Measurements from ENCODE around the gene MGMT. TPM values are rescaled to one million over a fixed set of nuclear protein-coding genes. Genes with fewer than 3 reads are reported as not detected.

MGMT gene
- total and polyA plus RNA-seq, 7 donors = 4.2 to 13.3 (median 7.5) TPM

GRCh38 chr10:129780901-129781795, 314.1 kb downstream of the MGMT start:
- no peak overlapping the region for H3K4me3 ChIP-seq
- H3K36me3 ChIP-seq (ENCODE audit: insufficient read depth in 1 of 2, low read depth in 1 of 2) = no peaks in the 10 kb centered on the region
- intact Hi-C loops (cut with DNase I) = no loop called here
- 94 to 97% (median 96%) methylated on average over 20 of the region's 20 CpGs for WGBS, 3 donors
- no peak for TF ChIP-seq CTCF (IDR thresholded peaks at IDR 0.05)
- ATAC-seq (no peak), DNase-seq (no peak)
- no peaks in the 10 kb centered on the region for H3K4me1 ChIP-seq
- peaks cover 0 to 1% (median 0%) of the 10 kb centered on the region in 3 donors for H3K27me3 ChIP-seq (ENCODE audit: insufficient read depth in 3 of 3, low read length in 2 of 3)
- no peak overlapping the region for H3K27ac ChIP-seq
- no peaks in the 10 kb centered on the region for H3K9me3 ChIP-seq

GRCh38 chr10:129784291-129784690, 317.2 kb downstream of the MGMT start:
- Histone ChIP-seq H3K36me3 (ENCODE audit: insufficient read depth in 1 of 2, low read depth in 1 of 2) (no peaks in the 10 kb centered on the region), H3K27me3 (ENCODE audit: insufficient read depth in 3 of 3, low read length in 2 of 3) (peaks cover 0 to 26% (median 3%) of the 10 kb centered on the region in 3 donors), H3K4me3 (no peak overlapping the region), H3K4me1 (no peaks in the 10 kb centered on the region), H3K9me3 (no peaks in the 10 kb centered on the region), H3K27ac (no peak overlapping the region)
- 61 to 67% (median 66%) methylated on average over 6 of the region's 6 CpGs for WGBS, 3 donors
- ATAC-seq = no peak
- DNase-seq = no peak
- intact Hi-C loops (cut with DNase I) = no loop called here
- TF ChIP-seq CTCF (IDR thresholded peaks at IDR 0.05) = no peak

- H3K36me3 ChIP-seq (ENCODE audit: insufficient read depth in 1 of 2, low read depth in 1 of 2) = no peaks in the 10 kb centered on the region
- H3K4me3 ChIP-seq = no peak overlapping the region
- peaks cover 0 to 26% (median 3%) of the 10 kb centered on the region in 3 donors for H3K27me3 ChIP-seq (ENCODE audit: insufficient read depth in 3 of 3, low read length in 2 of 3)
- H3K27ac ChIP-seq = no peak overlapping the region
- no peaks in the 10 kb centered on the region for H3K9me3 ChIP-seq
- ATAC-seq = no peak
- intact Hi-C loops (cut with DNase I) = no loop called here
- DNase-seq = no peak
- TF ChIP-seq CTCF (IDR thresholded peaks at IDR 0.05) = no peak
- H3K4me1 ChIP-seq = no peaks in the 10 kb centered on the region
- 73 to 80% (median 76%) methylated on average over 13 of the region's 13 CpGs for WGBS, 3 donors
These were observed 317.9 kb downstream of the MGMT start for GRCh38 chr10:129784891-129785290.

- Histone ChIP-seq H3K4me1 (no peaks in the 10 kb centered on the region), H3K27ac (no peak overlapping the region), H3K4me3 (no peak overlapping the region), H3K36me3 (ENCODE audit: insufficient read depth in 1 of 2, low read depth in 1 of 2) (no peaks in the 10 kb centered on the region), H3K9me3 (no peaks in the 10 kb centered on the region), H3K27me3 (ENCODE audit: insufficient read depth in 3 of 3, low read length in 2 of 3) (peaks cover 0 to 27% (median 3%) of the 10 kb centered on the region in 3 donors)
- DNase-seq (no peak), ATAC-seq (peak in 2 of 4 donors; percentile 34 to 54)
- WGBS, 3 donors = 35 to 51% (median 38%) methylated on average over 16 of the region's 16 CpGs
- no peak for TF ChIP-seq CTCF (IDR thresholded peaks at IDR 0.05)
- intact Hi-C loops (cut with DNase I) = no loop called here
These were observed 318.5 kb downstream of the MGMT start for GRCh38 chr10:129785536-129785981.
